ENCODE results near the gene ZNF813.
"Not testable (repeated sequence)": the region's sequence is repeated elsewhere in the genome, so short reads cannot be mapped to it uniquely, and the experiment has no call there.

The ZNF813 gene

DNA sequence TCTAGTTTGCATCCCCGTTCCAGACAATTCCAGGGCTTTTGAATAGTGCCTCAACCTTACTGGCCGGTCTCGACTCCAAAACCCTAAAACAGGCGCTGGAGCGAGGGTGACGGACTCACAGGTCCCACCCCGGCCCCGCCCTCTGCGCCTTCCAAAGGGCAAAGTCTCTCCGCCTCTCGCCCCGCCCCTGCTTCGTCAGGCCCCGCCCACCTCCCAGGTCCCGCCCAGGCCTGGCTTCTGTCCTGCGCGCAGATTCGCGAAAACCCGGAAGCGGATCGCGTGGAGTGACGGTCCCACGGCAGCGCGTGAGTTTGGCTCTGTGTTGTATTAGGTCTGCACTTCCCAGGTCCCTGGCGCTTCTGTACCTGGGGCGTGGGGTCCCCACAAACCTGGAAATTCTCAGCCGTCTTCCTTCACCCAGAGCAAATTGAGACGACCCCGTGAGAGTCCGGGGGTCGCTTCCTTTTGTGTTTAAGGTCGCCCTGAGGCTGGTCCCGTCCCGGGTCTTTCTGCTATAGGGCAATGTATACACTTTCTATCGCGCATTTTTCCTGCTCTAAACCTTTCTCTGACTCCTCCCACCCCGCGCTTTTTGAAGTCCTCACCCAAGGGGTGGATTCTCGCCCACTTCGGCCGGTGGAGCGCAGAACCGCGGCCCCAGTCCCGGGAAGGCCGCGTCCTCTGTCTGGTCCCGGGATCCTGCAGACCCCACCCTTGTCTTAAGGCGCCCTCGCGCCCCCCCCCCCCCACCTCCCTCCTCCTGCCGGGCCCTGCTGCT is at the start of gene ZNF813:
Gene ZNF813, plus strand, starts transcription at position 249 of the 778 bp plus-strand sequence. CDS start 16,090 bp downstream, outside the sequence.
- peak within 1 kb of the TSS; percentile 66 for H3K4me3 ChIP-seq (ENCODE audit: low read depth, low read length)

DNA sequence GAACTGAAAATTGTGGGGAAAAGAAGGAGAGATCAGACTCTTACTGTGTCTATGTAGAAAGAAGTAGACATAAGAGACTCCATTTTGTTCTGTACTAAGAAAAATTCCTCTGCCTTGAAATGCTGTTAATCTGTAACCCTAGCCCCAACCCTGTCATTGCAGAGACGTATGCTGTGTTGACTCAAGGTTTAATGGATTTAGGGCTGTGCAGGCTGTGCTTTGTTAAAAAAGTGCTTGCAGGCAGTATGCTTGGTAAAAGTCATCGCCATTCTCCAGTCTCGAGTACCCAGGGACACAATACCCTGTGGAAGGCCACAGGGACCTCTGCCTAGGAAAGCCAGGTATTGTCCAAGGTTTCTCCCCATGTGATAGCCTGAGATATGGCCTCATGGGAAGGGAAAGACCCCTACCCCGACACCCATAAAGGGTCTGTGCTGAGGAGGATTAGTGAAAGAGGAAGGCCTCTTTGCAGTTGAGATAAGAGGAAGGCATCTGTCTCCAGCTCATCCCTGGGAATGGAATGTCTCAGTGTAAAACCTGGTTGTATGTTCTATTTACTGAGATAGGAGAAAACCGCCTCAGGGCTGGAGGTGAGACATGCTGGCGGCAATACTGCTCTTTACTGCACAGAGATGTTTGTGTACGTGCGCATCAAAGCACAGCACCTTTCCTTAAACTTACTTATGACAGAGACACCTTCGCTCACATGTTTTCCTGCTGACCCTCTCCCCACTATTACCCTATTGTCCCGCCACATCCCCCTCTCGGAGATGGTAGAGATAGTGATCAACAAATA is 46.8 kb upstream of the ZNF813 start:
- H3K4me3 ChIP-seq (ENCODE audit: low read depth, low read length) = not testable (repeated sequence)

More for the DNA sequence above, at the start of gene ZNF813:
- TF ChIP-seq, protein P1, sequence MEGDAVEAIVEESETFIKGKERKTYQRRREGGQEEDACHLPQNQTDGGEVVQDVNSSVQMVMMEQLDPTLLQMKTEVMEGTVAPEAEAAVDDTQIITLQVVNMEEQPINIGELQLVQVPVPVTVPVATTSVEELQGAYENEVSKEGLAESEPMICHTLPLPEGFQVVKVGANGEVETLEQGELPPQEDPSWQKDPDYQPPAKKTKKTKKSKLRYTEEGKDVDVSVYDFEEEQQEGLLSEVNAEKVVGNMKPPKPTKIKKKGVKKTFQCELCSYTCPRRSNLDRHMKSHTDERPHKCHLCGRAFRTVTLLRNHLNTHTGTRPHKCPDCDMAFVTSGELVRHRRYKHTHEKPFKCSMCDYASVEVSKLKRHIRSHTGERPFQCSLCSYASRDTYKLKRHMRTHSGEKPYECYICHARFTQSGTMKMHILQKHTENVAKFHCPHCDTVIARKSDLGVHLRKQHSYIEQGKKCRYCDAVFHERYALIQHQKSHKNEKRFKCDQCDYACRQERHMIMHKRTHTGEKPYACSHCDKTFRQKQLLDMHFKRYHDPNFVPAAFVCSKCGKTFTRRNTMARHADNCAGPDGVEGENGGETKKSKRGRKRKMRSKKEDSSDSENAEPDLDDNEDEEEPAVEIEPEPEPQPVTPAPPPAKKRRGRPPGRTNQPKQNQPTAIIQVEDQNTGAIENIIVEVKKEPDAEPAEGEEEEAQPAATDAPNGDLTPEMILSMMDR (IDR thresholded peaks at IDR 0.05; ENCODE audit: low read depth, low read length) = no peak

DNA sequence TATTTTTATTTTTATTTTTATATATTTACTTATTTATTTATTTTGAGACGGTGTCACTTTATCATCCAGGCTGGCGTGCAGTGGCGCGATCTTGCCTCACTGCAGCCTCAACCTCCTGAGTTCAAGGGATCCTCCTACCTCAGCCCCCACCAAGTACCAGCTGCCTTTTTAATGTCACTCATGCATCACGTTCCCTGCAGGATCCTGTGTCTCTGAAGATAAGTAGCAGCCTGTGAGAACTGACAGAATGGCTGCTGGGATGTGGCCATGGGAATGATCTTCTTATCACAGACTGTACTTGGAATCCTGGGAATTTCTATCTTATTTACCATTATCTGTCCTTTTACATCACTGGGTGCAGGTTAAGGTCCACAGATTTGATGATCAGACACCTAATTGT is 45.0 kb upstream of the ZNF813 start:
- H3K4me3 ChIP-seq (ENCODE audit: low read depth, low read length) = no peak overlapping the region
- TF ChIP-seq, protein P1 (IDR thresholded peaks at IDR 0.05; ENCODE audit: low read depth, low read length) = no peak

DNA sequence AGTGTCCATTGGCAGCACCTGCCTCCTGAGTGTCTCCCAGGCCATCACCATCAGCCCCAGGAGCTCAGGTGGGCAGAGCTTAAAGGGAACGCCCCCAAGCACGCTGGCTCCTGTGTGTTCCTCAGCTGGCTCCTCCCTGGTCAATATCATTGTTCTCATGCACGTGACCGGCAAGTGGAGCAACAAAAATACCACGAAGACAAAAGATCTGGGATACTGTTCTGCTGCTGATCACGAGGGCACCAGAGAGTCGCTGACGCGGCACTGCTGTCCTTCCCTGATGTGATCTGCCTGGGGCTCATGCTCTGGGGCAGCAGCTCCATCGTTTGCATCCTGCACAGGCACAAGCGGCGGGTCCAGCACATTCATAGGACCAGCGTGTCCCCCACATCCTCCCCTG is 44.5 kb upstream of the ZNF813 start:
- H3K4me3 ChIP-seq (ENCODE audit: low read depth, low read length) = not testable (repeated sequence)

DNA sequence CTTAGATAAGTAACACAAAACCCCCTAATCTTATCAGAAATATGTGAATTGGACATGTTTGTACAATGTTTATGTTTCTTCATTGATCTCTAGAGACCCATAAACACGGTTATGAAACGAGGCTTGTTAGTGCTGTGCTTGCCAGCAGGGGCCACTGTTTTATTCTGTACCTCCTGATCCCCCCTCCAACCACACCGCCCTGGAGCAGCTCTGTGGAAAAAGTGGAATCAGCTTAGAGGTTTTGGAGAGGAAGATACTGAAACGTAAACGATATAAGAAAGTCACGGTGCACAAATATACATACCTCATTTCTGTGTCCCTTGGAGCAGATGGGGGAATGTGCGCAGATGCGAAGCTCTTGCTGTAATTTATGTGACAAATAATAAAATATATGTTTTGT is 43.9 kb upstream of the ZNF813 start:
- not testable (repeated sequence) for H3K4me3 ChIP-seq (ENCODE audit: low read depth, low read length)

DNA sequence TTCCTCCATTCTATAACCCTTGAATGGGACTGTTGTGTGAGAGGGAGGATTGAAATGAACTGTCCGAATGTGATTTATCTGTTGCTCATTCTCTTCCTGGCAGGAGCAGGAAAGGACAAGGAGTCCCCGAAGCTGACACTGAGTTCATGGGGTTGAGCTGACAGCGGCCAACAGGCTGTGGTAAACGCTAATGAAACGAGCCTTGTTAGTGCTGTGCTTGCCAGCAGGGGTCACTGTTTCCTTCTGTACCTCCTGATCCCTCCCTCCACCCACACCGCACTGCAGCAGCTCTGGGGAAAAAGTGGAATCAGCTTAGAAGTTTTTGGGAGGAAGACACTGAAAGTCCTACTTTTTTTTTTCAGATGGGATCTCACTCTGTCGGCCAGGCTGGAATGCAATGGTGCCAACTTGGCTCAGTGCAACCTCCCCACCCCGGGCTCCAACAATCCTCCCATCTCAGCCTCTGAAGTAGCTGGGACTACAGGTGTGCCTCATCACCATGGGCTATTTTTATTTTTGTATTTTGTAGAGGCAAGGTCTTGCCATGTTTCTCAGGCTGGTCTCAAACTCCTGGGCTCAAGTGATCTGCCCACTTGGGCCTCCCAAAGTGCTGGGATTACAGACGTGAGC is 42.5 kb upstream of the ZNF813 start:
- TF ChIP-seq, protein P1 (IDR thresholded peaks at IDR 0.05; ENCODE audit: low read depth, low read length) = peak; percentile 79
- H3K4me3 ChIP-seq (ENCODE audit: low read depth, low read length) = no peak overlapping the region

DNA sequence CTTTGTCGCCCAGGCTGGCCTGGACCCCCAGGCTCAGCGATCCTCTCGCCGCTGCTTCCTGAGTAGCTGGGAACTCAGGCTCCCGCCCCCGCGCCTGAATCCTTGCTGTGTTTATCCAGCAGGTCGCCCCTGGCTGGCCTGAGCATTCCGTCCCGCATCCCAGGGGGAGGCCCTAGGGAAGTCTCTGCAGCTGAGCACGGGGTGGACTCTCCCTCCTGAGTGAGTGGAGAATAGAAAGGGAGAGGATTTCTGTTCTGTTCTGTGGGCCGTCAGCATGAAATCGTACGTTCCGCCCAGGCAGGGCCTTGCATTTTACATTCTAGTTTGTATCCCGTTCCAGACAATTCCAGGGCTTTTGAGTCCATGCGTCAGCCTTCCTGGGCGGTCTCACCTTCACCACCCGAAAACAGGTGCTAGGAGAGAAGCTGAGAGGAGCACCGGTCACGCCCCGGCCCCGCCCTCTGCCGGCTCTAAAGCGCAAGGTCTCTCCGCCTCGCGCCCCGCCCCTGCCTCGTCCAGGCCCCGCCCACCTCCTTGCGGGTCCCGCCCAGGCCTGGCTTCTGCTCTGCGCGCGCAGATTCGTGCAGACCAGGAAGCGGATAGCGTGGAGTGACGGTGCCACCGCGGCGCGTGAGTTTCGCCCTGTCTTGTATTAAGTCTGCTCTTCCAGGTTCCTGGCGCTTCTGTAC is 36.0 kb upstream of the ZNF813 start, which contains the start of gene ZNF761:
Gene ZNF761, plus strand, starts transcription at position 586 of the 689 bp plus-strand sequence. CDS start 15,285 bp downstream, outside the sequence.
- H3K4me3 ChIP-seq (ENCODE audit: low read depth, low read length) = peak within 1 kb of the TSS; percentile 92
- TF ChIP-seq, protein P1 (IDR thresholded peaks at IDR 0.05; ENCODE audit: low read depth, low read length) = peak; percentile 37; the same call in 1 of the 2 replicates

DNA sequence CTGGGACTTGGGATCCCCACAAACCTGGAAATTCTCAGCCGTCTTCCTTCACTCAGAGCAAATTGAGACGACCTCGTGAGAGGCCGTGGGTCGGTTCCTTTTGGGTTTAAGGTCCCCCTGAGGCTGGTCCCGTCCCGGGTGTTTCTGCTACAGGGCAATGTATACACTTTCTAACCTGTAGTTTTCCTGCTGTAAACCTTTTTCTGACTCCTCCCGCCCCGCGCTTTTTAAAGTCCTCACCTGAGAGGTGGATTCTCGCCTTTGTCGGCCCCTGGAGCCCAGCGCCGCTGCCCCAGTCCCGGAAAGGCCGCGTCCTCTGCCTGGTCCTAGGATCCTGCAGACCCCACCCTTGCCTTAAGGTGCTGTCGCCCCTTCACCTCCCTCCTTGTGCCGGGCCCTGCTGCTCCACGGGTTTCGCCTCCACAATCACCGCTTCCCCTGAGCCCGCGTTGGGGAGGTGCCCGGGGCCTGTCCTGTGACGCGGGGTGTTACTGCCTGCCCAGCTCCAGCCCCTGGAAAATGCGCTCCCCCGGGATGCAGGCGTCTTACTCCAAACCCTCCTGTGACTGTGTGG is 35.4 kb upstream of the ZNF813 start:
- H3K4me3 ChIP-seq (ENCODE audit: low read depth, low read length) = peak overlapping the region; percentile 92
- TF ChIP-seq, protein P1 (IDR thresholded peaks at IDR 0.05; ENCODE audit: low read depth, low read length) = no peak

DNA sequence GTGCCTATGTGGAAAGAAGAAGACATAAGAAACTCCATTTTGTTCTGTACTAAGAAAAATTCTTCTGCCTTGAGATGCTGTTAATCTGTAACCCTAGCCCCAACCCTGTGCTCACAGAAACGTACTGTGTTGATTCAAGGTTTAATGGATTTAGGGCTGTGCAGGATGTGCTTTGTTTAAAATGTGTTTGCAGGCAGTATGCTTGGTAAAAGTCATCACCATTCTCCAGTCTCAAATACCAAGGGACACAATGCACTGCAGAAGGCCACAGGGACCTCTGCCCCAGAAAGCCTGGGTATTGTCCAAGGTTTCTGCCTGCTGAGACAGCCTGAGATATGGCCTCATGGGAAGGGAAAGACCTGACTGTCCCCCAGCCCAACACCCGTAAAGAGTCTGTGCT is 23.7 kb upstream of the ZNF813 start:
- not testable (repeated sequence) for H3K4me3 ChIP-seq (ENCODE audit: low read depth, low read length)

DNA sequence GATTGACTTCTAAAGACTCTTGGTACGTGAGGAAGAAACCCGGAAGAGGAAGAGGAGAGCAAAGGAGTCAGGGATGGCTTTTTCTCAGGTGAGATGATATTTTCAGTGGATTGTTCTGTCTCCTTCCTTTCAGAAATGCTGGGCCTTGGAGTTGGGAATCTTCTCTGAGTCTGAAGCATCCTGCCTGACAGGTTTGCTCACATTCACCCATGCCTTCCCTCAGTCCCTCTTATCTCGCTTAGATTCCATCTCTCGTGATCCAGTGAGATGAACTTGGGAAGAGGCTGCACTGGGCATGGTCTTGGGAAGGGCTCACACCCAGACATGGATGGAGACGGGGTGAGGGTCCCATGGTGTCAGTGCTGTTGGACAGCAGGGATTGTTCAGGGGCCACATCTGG is 20.3 kb upstream of the ZNF813 start:
- H3K4me3 ChIP-seq (ENCODE audit: low read depth, low read length) = not testable (repeated sequence)
